Activated B cell treated with CpG ODN at 0.5 μM for 24 hours (primary cell): ENCODE data around the gene SOCS2. TPM values are rescaled to one million over a fixed set of nuclear protein-coding genes. Genes with fewer than 3 reads are reported as not detected.
"Not testable (repeated sequence)": the region's sequence is repeated elsewhere in the genome, so short reads cannot be mapped to it uniquely, and the experiment has no call there.

Experiments used
- ATAC-seq: fragments of 200-7000 bp; cut with Tn5 transposase; one replicate; pipeline ENCODE4 v1.10.0; 2021; ENCODE audit warnings: low read depth, mild to moderate bottlenecking, moderate library complexity
- CTCF ChIA-PET: fragments of 350-600 bp; sonication (Branson Sonifier 250); formaldehyde crosslinking; loops from one replicate; lab custom pipeline; 2021; ENCODE audit warnings: antibody characterized with exemption; lab: Charles Lee
- POLR2A ChIA-PET: fragments of 350-600 bp; sonication (Branson Sonifier 250); formaldehyde crosslinking; loops from one replicate; lab custom pipeline; 2021; ENCODE audit warnings: antibody characterized with exemption; lab: Charles Lee
- DNase-seq: peaks from one replicate; pipeline ENCODE4 v3.0.0; 2022
- H3K27ac Mint-ChIP-seq: one replicate; pipeline ENCODE4 v1.8.0; 2020; ENCODE audit warnings: mixed read lengths
- H3K27me3 Mint-ChIP-seq: one replicate; pipeline ENCODE4 v1.8.0; 2021; ENCODE audit warnings: mixed read lengths
- H3K36me3 Mint-ChIP-seq: one replicate; pipeline ENCODE4 v1.8.0; 2021; ENCODE audit warnings: low read depth, mixed read lengths
- H3K4me1 Mint-ChIP-seq: one replicate; pipeline ENCODE4 v1.8.0; 2021; ENCODE audit warnings: mixed read lengths
- H3K4me3 Mint-ChIP-seq: one replicate; pipeline ENCODE4 v1.8.0; 2020; ENCODE audit warnings: mild to moderate bottlenecking, mixed read lengths
- H3K9me3 Mint-ChIP-seq: one replicate; pipeline ENCODE4 v1.8.0; 2020; ENCODE audit warnings: mixed read lengths
- CTCF ChIP-seq: fragments of 200-600 bp; IDR thresholded peaks from one replicate; pipeline ENCODE4 v1.8.0; 2022; ENCODE audit warnings: antibody characterized with exemption, mild to moderate bottlenecking
- intact Hi-C: fragments of 100-400 bp; cut with micrococcal nuclease; formaldehyde crosslinking; loops from one replicate; pipeline ENCODE4 v1.15.1; 2024
- total RNA-seq: library from RNA; stranded (reverse); gene quantifications from 2 replicates; pipeline ENCODE4 v1.2.3, GENCODE V29; 2022

The SOCS2 gene
- total RNA-seq, 1 donor from 2014 or later, result 2.8 TPM

GRCh38 chr12:93552427-93552826 lies 20.0 kb upstream of the SOCS2 start:
- Mint-ChIP-seq H3K4me3 (no peak overlapping the region), H3K9me3 (no peaks in the 10 kb centered on the region), H3K27ac (no peak overlapping the region), H3K4me1 (peaks cover 6% of the 10 kb centered on the region), H3K27me3 (no peaks in the 10 kb centered on the region), H3K36me3 (no peaks in the 10 kb centered on the region)
- ChIA-PET CTCF (no interaction called here), POLR2A (no interaction called here)
- ATAC-seq (no peak), DNase-seq (no peak)
- intact Hi-C loops, result no loop called here
- no peak for TF ChIP-seq CTCF

- intact Hi-C loops, DNase-seq, H3K36me3 Mint-ChIP-seq, POLR2A ChIA-PET, CTCF ChIA-PET, H3K27ac Mint-ChIP-seq, H3K4me1 Mint-ChIP-seq, H3K27me3 Mint-ChIP-seq, H3K4me3 Mint-ChIP-seq, ATAC-seq: not testable (repeated sequence)
- H3K9me3 Mint-ChIP-seq, result peaks cover 15% of the 10 kb centered on the region
These were observed 14.6 kb upstream of the SOCS2 start for GRCh38 chr12:93557879-93558278.

DNA sequence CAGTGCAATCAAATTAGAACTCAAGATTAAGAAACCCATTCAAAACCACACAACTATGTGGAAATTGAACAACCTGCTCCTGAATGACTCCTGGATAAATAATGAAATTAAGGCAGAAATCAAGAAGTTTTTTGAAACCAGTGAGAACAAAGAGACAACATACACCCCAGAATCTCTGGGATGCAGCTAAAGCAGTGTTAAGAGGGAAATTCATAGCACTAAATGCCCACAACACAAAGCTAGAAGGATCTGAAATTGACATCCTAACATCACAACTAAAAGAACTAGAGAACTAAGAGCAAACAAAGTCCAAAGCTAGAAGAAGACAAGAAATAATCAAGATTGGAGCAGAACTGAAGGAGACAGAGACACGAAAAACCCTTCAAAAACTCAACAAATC lies 13.8 kb upstream of the SOCS2 start:
- H3K4me1 Mint-ChIP-seq, POLR2A ChIA-PET, DNase-seq, intact Hi-C loops, H3K4me3 Mint-ChIP-seq, H3K36me3 Mint-ChIP-seq, ATAC-seq, H3K27me3 Mint-ChIP-seq, H3K27ac Mint-ChIP-seq: not testable (repeated sequence)
- peaks cover 15% of the 10 kb centered on the region for H3K9me3 Mint-ChIP-seq
- CTCF ChIA-PET, result interaction anchor here (1.1 kb wide), 1 partner anchor 11 kb away, joined by 4 read pairs; no protein-coding TSS in a partner anchor

- Mint-ChIP-seq H3K36me3 (no peaks in the 10 kb centered on the region), H3K27ac (no peak overlapping the region), H3K9me3 (peaks cover 5% of the 10 kb centered on the region), H3K4me1 (no peaks in the 10 kb centered on the region), H3K27me3 (peaks cover 4% of the 10 kb centered on the region), H3K4me3 (no peak overlapping the region)
- intact Hi-C loops, result no loop called here
- POLR2A ChIA-PET, result no interaction called here
- ATAC-seq (no peak), DNase-seq (no peak)
- no peak for TF ChIP-seq CTCF
- CTCF ChIA-PET, result interaction anchor here (1.1 to 1.4 kb wide), 2 partner anchors 61 to 538 kb away, joined by 3 to 4 read pairs; no protein-coding TSS in a partner anchor
These were observed 8.5 kb upstream of the SOCS2 start for GRCh38 chr12:93563807-93564538.

DNA sequence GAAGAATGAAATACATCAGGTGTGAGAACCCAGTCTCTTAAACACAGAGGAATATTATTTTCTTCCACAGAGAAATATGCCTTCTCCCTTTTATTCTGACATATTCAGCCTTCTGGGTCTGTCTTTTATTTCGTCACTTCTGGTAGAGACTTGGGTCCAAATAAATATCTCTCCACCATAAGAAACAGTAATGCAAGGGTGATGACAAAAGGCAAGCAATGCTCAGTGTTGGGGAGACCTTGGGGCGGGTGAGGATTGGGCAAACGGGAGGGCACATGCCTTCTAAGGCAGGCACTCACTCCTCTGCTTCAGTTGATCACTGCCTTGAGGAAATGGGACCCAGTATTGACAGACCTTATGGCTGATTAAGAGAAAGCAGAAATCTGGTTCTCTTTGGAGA lies 6.7 kb upstream of the SOCS2 start:
- ChIA-PET CTCF (no interaction called here), POLR2A (no interaction called here)
- Mint-ChIP-seq H3K27me3 (peaks cover 4% of the 10 kb centered on the region), H3K4me3 (no peak overlapping the region), H3K9me3 (no peaks in the 10 kb centered on the region), H3K27ac (no peak overlapping the region), H3K4me1 (no peaks in the 10 kb centered on the region), H3K36me3 (no peaks in the 10 kb centered on the region)
- ATAC-seq (no peak), DNase-seq (no peak)
- no peak for TF ChIP-seq CTCF
- intact Hi-C loops, result no loop called here

DNA sequence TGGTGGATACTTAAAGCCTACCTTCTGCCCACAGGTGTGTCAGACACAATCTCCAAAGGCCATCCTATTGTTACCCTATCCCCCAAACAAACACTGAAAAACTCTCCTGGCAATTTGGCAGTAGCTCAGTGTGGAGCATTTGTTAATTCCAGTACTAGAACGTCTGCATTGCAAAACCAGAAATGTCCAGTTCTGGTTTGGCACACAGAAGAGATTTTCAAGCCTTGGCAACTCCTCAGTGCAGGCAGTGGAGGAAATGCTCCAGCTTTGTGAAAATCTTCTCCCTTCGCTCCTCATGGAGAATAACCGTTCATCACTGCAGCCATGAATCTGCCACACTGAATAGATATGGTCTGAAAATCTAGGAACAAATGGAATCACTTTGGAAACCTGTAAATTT lies 5.3 kb upstream of the SOCS2 start:
- Mint-ChIP-seq H3K27ac (no peak overlapping the region), H3K9me3 (no peaks in the 10 kb centered on the region), H3K4me3 (no peak overlapping the region), H3K4me1 (peaks cover 1% of the 10 kb centered on the region), H3K36me3 (no peaks in the 10 kb centered on the region), H3K27me3 (peaks cover 5% of the 10 kb centered on the region)
- CTCF ChIA-PET, result interaction anchor here (1.0 to 5.4 kb wide), 3 partner anchors 65 to 539 kb away, joined by 3 to 135 read pairs (median 5); no protein-coding TSS in a partner anchor
- POLR2A ChIA-PET, result no interaction called here
- no peak for TF ChIP-seq CTCF
- ATAC-seq (no peak), DNase-seq (no peak)
- intact Hi-C loops, result no loop called here
